GM15510 (cell line): ENCODE data around the gene ZDHHC5.

Source experiments
- POLR2A ChIP-seq: IDR thresholded peaks from 3 replicates; pipeline ENCODE4 v1.6.1; 2011; ENCODE audit warnings: borderline replicate concordance; ENCODE audit not compliant: insufficient read length; ENCODE audit errors: extremely low read depth

ZDHHC5 gene, protein sequence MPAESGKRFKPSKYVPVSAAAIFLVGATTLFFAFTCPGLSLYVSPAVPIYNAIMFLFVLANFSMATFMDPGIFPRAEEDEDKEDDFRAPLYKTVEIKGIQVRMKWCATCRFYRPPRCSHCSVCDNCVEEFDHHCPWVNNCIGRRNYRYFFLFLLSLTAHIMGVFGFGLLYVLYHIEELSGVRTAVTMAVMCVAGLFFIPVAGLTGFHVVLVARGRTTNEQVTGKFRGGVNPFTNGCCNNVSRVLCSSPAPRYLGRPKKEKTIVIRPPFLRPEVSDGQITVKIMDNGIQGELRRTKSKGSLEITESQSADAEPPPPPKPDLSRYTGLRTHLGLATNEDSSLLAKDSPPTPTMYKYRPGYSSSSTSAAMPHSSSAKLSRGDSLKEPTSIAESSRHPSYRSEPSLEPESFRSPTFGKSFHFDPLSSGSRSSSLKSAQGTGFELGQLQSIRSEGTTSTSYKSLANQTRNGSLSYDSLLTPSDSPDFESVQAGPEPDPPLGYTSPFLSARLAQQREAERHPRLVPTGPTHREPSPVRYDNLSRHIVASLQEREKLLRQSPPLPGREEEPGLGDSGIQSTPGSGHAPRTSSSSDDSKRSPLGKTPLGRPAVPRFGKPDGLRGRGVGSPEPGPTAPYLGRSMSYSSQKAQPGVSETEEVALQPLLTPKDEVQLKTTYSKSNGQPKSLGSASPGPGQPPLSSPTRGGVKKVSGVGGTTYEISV

DNA sequence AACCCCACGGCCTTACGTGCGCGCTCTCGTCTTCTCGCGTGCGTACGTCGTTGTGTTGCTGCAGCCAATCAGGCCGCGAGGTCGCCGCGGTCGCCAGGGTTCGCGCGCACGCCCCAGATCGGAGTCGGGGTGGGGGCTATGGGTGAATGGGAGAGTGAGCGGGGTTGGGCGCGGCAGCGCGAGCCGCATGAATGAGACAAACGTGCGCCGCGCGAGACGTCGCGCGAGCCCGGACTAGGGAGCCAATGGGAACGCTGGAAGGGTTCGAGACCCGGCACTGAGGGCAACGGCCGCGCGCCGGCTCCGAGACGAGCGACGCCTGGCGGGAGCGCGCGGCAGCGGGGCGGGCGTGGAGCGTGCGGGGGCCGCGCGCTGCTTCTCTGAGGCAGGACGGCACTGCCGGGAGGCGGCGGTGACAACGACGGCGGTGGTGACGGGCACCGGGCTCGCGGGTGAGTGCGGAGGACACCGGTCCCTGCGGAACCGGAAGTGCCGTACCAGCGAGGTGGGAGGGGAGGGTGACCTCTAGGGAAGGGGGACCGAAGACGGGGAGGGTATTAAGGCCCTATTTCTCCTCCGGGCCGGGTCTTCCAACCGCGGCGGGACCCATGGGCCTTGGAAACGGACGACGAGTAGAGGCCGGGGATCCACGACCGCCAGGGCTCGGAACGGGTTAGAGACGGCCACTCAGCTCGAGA is at the start of gene ZDHHC5:
Gene ZDHHC5 (plus strand): TSS at position 379 of the 698 bp plus-strand sequence. CDS start 4,977 bp downstream, outside the sequence.
- peak; percentile 93 for TF ChIP-seq POLR2A

DNA sequence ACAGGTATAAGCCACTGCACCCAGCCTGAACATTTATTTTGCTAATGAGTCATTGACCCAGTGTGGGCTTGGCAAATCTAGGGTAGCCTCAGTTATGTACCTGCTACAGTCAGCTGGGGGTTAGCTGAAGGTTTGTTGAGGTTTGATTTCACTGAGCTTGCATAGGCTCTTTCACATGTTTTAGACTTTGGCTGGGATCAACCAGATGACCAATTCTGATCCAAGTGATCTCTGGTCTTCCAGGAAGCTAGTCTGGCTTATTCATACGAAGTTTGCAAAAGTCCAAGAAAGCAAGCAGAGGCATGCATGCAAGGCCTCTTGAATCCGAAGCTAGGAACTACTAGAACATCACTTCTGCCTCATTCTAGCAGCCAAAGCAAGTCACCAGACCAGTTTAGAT is 49.5 kb upstream of the ZDHHC5 start:
- TF ChIP-seq POLR2A, result no peak

DNA sequence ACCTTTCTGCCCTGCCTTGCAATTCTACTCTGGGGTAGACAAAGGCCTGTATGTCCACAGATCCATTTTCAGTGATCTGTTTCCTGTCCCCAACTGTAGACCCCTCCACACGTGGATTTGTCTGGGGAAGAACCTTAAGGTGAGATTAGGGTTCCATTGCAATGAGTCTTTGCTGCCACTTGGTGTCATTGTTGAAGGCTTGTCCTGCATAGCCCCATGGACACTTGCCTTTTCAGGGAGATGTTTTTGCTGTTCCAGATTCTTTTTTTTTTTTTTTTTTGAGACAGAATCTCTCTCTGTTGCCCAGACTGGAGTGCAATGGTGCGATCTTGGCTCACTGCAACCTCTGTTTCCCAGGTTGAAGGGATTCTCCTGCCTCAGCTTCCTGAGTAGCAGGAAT is 48.6 kb upstream of the ZDHHC5 start:
- no peak for TF ChIP-seq POLR2A

DNA sequence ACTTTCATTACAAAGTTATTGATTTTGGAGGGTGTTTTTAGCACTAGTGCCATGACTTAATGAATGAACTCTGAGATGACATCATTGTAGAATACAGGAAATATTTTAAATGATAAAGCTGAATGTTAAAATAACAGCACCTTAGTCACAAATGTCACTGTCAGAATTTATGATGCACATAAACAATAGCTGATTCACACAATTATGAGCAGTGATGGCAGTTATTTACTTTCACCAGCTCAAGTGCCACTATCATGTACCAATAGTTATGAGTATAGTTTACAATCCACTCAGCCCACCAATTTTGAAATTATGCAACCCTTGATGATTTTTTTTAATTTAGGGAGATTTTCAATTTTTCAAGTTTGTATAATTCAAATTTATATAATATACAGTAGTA is 47.4 kb upstream of the ZDHHC5 start:
- TF ChIP-seq POLR2A, result no peak

DNA sequence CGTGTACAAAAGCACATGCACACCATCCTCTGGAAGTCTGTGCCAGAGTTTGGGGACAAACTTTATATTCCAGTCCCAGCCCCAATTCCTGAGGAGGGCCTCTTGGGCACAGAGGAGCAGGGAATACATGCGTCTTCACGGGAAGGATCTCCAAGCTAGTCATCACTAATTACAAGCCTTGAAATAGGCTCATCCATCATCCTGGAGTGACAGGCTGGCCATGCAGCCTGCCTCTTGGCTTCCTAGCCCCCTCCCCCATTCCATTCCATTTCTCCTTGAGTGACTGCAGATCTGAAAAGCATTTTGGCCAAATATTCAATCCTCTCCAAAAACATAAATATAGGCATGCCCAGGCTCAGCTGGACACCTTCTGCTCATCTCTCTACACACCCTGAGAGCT is 45.7 kb upstream of the ZDHHC5 start:
- no peak for TF ChIP-seq POLR2A

DNA sequence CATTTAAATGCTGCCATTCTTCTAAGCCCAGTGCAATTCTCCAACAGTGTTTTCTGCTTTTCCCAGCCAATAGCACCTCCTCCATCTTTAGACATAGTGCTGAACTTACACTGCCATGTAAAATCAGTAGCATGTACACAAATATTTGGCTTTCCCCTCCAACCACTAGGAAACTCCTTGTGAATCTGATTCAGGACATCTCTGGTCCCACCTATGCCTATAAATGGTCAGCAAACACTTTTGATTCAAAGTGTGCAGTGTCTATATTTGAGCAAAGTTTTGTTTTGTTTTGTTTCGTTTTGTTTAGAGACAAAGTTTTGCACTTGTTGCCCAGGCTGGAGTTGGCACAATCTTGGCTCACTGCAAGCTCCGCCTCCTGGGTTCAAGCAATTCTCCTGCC is 43.0 kb upstream of the ZDHHC5 start:
- TF ChIP-seq POLR2A, result no peak

DNA sequence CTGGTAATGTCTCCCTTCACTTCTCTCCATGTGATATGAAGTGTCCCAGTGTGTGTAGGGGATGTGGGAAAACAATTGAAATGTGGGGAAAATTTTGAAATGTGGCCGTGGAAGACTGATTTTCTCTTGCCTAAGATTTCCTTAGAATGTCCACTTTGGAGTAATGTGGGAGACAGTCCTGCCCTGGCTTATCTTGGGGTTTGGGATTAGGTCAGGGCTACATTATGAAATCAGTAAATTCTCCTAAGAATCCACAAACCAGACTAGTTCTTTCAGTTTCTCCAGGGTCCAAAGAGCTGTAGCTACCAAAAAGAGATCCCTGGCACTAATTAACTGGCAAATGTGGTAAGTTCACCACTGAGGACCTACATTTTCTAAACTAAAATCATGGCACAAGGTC is 41.0 kb upstream of the ZDHHC5 start:
- no peak for TF ChIP-seq POLR2A

DNA sequence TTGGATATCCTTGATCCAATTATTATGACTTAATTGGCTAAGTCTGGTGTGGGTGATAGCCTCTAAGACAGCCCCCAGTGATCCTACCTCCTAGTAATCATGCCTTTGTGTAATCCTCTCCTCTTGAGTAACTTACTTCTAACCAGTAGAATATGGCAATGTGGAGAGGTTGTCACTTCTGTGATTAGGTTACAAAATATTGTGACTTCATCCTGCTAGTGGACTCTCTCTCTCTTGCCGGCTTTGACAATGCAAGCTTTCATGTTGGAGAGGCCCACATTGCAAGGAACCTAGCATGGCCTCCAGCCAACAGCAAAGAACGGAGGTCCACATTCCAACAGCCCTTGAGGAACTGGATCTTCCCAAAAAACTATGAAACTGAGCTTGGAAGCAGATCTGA is 37.7 kb upstream of the ZDHHC5 start:
- TF ChIP-seq POLR2A, result no peak

DNA sequence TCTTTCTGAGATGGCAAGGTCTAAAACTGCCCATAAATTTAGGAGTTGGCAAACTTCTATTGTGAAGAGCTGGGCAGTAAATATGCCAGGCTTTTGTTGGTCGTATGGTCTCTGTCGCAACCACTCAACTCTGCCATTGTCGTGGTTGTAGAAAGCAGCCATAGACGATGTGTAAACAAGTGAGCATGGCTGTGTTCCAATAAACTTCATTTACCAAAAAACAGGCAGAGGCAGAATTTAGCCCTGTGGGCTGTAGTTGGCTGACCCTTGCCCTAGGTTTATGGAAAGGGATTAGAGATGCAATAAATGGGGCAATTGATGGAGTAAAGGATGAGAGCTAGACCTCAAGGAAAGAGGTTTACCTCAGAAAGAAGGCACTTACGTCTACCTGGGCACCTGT is 35.8 kb upstream of the ZDHHC5 start:
- no peak for TF ChIP-seq POLR2A

DNA sequence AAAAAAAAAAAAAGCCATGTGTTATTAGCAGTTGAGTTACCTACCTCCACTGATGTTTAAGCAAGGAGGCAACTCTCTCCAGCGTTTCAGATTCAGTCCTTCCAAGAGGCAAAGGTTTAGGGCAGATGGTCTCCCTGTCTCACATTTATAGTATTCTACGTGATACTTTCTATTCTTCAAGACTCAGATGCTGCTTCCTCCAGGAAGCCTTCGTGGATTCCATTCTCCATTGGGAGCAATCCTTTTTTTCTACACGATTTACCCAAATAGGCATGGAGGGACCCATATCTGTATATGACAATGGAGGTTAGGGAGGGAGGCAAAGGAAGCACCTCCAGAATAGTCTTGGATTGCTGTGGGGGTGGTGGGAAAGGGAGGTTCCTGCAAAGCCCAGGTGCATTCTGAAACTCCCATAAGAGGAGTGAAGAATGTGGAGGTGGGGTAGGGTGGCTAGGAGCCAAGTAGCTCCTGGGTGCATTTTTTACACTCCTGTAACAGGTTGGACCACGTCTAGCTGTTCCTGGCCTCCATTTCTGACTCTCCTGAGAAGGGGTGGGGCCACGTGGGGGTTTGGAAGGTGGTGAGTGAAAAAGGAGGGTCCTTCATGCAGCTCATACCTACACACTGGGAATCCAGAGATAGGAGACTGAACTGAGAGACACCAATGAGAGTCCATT is 34.4 kb upstream of the ZDHHC5 start:
- TF ChIP-seq POLR2A, result no peak

DNA sequence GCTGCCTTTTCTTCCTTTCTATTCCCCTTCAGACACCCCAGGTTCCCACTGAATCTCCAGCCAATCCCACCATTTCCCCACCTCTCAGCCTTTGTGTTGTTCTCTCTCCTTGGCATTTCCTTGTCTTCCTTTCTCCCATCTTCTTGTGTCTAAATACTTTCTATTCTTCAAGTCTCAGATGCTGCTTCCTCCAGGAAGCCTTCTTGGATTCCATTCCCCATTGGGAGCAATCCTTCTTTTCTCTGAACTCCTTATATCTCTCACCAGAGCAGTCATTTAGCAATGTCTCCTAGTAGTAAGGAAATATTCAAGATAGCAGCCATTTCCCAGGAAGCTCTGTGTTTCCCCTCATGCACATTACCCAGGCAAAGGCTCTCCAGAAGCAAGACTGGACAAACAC is 33.6 kb upstream of the ZDHHC5 start:
- TF ChIP-seq POLR2A, result no peak

DNA sequence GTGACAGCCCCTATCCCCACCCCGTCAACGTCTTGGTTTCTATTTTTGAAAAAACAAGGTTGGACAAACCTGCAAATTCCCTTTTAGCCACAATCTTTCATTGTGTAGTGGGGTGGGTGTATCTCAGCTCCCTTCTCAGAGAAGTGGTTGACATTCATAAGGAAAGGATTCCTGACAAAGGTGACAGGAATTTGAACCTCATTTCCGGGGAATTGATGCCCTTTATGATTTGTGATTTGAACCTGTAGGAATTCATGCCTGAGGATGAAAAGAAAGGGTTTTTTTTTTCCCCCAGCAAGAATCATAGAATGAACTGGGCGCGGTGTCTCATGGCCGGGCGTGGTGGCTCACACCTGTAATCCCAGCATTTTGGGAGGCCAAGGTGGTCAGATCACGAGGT is 32.7 kb upstream of the ZDHHC5 start:
- TF ChIP-seq POLR2A, result no peak

DNA sequence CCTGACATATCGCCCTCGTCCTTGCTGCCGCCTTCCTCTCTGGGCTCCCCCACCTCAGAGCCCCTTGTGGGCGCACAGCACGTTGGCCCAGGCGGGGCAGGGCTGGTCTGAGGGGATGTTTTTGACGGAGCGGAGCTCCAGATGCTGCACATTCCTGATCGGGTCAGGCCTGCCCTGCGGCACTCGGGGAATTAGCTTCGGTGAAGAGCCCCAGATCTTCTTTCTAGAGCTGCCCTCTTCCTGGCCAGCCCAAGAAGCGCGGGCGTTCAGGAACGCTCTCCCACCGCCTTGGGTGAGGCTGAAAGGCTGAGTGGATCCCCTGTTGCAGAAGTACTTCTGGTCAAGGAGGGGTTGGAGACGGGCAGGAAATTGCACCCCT is 30.3 kb upstream of the ZDHHC5 start:
- no peak for TF ChIP-seq POLR2A

DNA sequence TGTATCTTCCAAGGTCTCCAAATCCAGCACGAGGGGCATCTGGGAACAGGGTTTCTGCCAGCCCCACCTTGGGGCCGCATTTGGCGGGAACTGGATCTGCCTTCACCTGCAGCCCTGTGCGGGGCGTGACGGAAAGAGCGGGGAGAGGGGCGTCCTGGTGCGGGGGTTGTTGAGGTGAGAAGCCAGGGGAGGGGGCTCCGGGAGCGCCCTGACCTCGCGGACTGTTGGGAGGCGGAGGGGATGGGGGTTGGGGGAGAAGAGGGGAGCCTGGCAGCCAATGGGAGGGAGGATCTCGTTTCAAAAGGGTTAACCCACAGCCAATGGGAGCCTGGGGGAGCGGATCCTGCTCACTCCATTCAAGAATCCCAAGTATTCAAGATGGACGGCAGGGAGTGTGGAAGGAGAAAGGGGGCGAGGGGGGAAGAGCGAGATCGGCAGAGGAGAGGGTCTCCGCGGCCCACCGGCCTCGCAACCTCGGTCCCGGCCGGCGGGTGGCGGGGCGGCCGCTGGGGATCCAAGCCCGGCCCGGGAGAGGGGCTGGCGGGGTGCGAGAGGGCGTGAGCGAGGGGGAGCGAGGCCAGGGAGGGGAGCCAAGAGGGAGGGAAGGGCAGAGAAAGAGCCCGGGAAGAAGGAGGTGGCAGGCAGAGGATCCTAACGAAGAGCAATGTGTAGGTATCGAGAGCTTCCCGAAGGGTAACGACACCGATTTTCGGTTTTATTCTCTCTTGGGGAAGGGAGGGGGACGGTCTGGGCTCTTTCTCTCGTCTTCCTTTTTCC is 29.7 kb upstream of the ZDHHC5 start:
- no peak for TF ChIP-seq POLR2A
